ENCODE data around the gene TRIP10. TPM values are rescaled to one million over a fixed set of nuclear protein-coding genes. Genes with fewer than 3 reads are reported as not detected.
"Not testable (repeated sequence)": the region's sequence is repeated elsewhere in the genome, so short reads cannot be mapped to it uniquely, and the experiment has no call there.

The TRIP10 gene
- total and polyA plus RNA-seq, 2 experiments from 2014 or later, result 54.1 to 67.8 TPM

DNA sequence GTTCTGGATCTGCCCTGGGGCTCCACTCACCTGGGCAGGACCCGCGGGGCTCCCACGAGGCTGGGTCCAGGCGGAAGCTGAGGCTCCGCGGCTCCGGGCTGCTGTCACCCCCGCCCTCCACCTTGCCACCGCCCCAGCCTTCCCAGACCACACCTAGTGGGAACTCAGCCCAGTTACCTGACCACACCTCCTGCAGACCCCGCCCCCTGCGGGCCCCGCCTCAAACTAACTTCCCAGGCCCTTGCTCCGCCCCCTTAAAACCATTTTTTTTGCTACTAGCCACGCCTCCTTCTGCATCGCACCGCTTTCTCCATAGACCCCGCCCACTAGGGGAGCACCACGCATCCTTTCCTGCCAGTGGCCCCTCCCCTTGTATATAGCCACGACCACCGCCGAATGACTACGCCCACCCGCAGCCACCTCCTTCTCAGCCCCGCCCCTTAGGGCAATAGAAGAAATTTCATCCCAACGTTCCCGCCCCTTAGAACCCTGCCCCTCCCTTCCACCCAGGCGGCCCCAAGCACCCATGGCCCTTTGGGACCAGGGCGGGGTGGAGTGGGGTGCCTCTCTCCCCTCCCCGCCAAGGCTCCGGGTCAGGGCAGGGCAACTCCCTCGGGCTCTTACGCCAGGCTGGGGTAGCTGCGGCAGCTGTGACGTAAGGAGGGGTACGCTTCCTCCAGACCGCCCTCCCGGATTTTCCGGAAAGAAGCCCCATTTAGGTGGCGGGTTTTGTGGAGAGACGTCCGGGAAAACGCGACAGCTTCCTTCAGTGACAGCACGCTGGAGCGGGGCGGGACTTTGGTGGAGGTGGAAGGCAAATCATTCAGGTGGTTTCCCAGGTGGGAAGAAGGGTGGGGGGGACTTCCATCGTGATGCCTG is 28.1 kb downstream of the TRIP10 start, which contains the start of gene SH2D3A:
TSS of gene SH2D3A (minus strand) at position 79 of the 879 bp plus-strand sequence. CDS start 3,687 bp downstream, outside the sequence.
- Histone ChIP-seq H3K27ac (no peak within 1 kb of the TSS), H3K9me3 (ENCODE audit: low read depth) (no peaks in the 10 kb centered on the region), H3K4me1 (ENCODE audit: low read depth) (no peaks in the 10 kb centered on the region), H3K4me3 (peak within 1 kb of the TSS; percentile 34), H3K36me3 (no peaks in the 10 kb centered on the region), H3K27me3 (peaks cover 15% of the 10 kb centered on the region)
- TF ChIP-seq, protein P1, sequence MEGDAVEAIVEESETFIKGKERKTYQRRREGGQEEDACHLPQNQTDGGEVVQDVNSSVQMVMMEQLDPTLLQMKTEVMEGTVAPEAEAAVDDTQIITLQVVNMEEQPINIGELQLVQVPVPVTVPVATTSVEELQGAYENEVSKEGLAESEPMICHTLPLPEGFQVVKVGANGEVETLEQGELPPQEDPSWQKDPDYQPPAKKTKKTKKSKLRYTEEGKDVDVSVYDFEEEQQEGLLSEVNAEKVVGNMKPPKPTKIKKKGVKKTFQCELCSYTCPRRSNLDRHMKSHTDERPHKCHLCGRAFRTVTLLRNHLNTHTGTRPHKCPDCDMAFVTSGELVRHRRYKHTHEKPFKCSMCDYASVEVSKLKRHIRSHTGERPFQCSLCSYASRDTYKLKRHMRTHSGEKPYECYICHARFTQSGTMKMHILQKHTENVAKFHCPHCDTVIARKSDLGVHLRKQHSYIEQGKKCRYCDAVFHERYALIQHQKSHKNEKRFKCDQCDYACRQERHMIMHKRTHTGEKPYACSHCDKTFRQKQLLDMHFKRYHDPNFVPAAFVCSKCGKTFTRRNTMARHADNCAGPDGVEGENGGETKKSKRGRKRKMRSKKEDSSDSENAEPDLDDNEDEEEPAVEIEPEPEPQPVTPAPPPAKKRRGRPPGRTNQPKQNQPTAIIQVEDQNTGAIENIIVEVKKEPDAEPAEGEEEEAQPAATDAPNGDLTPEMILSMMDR (IDR thresholded peaks at IDR 0.05; ENCODE audit: low read depth, low read length), result no peak
- DNase-seq (ENCODE audit: low read depth in 1 of 2, low spot score in 1 of 2), result peak; percentile 56 to 79

DNA sequence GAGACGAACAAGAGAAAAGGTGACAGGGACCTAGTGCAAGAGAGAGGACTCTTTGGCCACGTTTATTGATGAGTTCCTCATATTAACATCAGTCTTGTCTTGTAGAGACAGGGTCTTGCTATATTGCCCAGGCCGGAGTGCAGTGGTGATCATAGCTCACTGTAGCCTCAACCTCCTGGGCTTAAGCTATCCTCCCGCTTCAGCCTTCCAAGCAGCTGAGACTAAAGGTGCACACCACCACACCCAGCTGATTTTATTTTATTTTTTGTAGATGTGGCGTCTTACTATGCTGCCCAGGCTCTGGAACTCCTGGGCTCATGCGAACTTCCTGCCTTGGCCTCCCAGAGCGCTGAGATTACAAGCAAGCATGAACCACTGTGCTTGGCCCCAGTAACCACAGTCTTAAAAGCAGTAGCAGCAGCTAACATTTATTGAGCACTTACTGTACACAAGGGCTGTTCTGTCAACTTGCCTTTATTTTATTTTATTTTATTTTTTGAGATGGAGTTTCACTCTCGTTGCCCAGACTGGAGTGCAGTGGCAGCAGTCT is 28.8 kb downstream of the TRIP10 start:
- no peaks in the 10 kb centered on the region for H3K4me1 ChIP-seq (ENCODE audit: low read depth)
- H3K27ac ChIP-seq, result no peak overlapping the region
- no peaks in the 10 kb centered on the region for H3K36me3 ChIP-seq
- no peak overlapping the region for H3K4me3 ChIP-seq
- DNase-seq (ENCODE audit: low read depth in 1 of 2, low spot score in 1 of 2), result no peak
- no peaks in the 10 kb centered on the region for H3K9me3 ChIP-seq (ENCODE audit: low read depth)
- TF ChIP-seq, protein P1 (IDR thresholded peaks at IDR 0.05; ENCODE audit: low read depth, low read length), result no peak
- peaks cover 15% of the 10 kb centered on the region for H3K27me3 ChIP-seq

DNA sequence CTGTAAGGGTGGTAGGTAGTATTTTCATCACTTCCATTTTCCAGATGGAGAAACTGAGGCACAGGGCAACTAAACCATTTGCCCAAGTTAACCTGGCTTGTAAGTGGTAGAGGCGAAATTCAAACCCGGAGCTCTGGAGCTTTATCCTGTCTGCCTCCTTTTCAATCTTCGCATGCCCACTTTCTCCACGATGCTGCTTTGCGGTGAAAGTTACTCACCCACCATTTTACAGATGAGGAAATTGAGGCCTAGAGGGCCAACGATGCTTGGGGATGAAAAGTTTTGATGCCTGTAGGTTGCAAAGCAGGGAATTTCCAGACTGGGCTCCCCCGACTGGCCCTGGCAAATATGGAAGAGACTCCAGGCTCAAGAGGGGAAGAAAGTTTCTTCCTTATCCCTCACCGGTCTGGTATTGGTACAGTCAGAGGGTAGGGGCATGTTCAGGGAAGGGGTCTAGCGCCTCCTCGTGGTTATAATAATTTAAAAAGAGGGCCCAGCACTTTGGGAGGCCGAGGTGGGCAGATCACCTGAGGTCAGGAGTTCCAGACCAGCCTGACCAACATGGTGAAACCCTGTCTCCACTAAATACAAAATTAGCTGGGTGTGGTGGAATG is 29.6 kb downstream of the TRIP10 start:
- H3K27ac ChIP-seq, result no peak overlapping the region
- H3K4me3 ChIP-seq, result no peak overlapping the region
- TF ChIP-seq, protein P1 (IDR thresholded peaks at IDR 0.05; ENCODE audit: low read depth, low read length), result peak; percentile 37
- H3K27me3 ChIP-seq, result peaks cover 15% of the 10 kb centered on the region
- no peaks in the 10 kb centered on the region for H3K36me3 ChIP-seq
- DNase-seq (ENCODE audit: low read depth in 1 of 2, low spot score in 1 of 2), result peak; percentile 28 to 44
- H3K9me3 ChIP-seq (ENCODE audit: low read depth), result no peaks in the 10 kb centered on the region
- H3K4me1 ChIP-seq (ENCODE audit: low read depth), result no peaks in the 10 kb centered on the region

DNA sequence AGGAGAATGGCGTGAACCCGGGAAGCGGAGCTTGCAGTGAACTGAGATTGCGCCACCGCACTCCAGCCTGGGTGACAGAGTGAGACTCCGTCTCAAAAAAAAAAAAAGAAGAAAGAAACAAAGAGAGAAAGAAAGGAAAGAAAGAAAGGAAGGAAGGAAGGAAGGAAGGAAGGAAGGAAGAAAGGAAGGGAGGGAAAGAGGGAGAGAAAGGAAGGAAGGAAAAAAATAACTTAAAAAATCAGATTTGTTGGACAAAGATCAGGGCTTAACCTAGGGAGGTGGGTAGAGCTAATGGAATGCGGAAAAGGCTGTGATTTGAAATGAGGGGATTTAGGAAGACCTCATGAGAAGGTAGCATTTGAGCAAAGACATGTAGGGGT is 32.2 kb downstream of the TRIP10 start:
- H3K4me3 ChIP-seq; H3K4me1 ChIP-seq (ENCODE audit: low read depth); H3K9me3 ChIP-seq (ENCODE audit: low read depth); H3K36me3 ChIP-seq; DNase-seq (ENCODE audit: low read depth in 1 of 2, low spot score in 1 of 2); H3K27me3 ChIP-seq; H3K27ac ChIP-seq: not testable (repeated sequence)

DNA sequence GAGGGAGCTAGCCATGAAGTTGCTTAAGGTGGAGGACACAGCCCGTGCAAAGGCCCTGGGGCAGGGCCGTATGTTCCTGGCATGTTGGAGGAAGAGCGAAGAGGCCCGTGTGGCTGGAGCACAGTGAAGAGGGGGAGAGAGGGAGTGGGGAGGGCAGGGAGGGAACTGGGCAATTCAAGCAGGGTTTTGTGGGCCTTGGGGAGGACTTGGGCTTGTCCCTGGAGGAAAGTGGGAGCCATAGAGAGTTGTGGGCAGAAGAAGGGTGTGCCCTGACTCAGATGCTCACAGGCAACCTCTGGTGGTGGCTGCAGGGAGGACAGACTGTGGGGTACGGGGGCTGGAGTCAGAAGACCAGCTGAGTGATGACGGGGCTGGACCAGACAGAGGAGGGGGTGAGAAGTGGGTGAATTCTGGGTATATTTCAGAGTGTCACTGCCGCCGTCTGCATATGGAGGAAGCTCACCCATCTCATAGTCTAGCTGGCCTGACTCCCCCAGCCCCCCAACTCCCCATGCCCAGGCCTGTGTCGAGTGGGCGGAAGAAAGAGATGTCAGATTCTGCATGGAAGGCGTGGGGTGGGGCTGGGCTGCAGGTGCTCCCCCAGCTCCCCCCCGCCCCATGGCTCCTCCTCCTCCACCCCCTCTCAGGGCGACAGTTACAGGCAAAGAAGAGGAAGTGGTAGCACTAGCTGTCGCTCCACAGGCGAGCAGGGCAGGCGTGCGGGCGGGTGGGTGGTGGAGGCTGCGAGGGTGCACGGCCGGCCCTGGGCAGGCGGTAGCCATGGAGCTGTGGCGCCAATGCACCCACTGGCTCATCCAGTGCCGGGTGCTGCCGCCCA is 32.8 kb downstream of the TRIP10 start, which contains the start of gene VAV1:
TSS of gene VAV1 (plus strand) at position 681 of the 838 bp plus-strand sequence. CDS start at position 781, 100 bp downstream.
- DNase-seq (ENCODE audit: low read depth in 1 of 2, low spot score in 1 of 2), result no peak
- TF ChIP-seq, protein P1 (IDR thresholded peaks at IDR 0.05; ENCODE audit: low read depth, low read length), result no peak

More for the DNA sequence above, 32.8 kb downstream of the TRIP10 start, which contains the start of gene VAV1:
- no peak within 1 kb of the TSS for H3K4me3 ChIP-seq
- no peaks in the 10 kb centered on the region for H3K9me3 ChIP-seq (ENCODE audit: low read depth)
- no peaks in the 10 kb centered on the region for H3K4me1 ChIP-seq (ENCODE audit: low read depth)
- H3K27me3 ChIP-seq, result peaks cover under 1% of the 10 kb centered on the region
- no peak within 1 kb of the TSS for H3K27ac ChIP-seq
- no peaks in the 10 kb centered on the region for H3K36me3 ChIP-seq

All from cardiac muscle cell (in vitro differentiated cells and primary cell).